ENCODE measurements around the gene GLRX3. TPM values are rescaled to one million over a fixed set of nuclear protein-coding genes. Genes with fewer than 3 reads are reported as not detected.

The GLRX3 gene
- total RNA-seq, 1 donor from 2014 or later, result 41.3 TPM

- Histone ChIP-seq H3K9me3 (peaks cover 7% of the 10 kb centered on the region), H3K36me3 (no peaks in the 10 kb centered on the region), H3K27ac (no peak overlapping the region), H3K4me3 (no peak overlapping the region), H3K4me1 (no peaks in the 10 kb centered on the region), H3K27me3 (no peaks in the 10 kb centered on the region)
- TF ChIP-seq CTCF (IDR thresholded peaks at IDR 0.05) (no peak), POLR2A (IDR thresholded peaks at IDR 0.05) (no peak), POLR2AphosphoS5 (IDR thresholded peaks at IDR 0.05; ENCODE audit: insufficient read depth in 1 of 2, low read depth in 1 of 2) (no peak)
- intact Hi-C loops (cut with DNase I), result loop anchor here (5.0 kb wide), 1 partner anchor 1791 kb away; no protein-coding TSS in a partner anchor
- DNase-seq (ENCODE audit: extremely low spot score in 2 of 2), result peak in 1 of 2 donors; percentile 55
These were observed 89.8 kb downstream of the GLRX3 start for GRCh38 chr10:130226012-130226411.

GRCh38 chr10:130227883-130228282 is 91.7 kb downstream of the GLRX3 start:
- peaks cover 7% of the 10 kb centered on the region for H3K9me3 ChIP-seq
- H3K36me3 ChIP-seq, result no peaks in the 10 kb centered on the region
- peak; percentile 6 to 31 for DNase-seq (ENCODE audit: extremely low spot score in 2 of 2)
- no peak overlapping the region for H3K27ac ChIP-seq
- H3K4me3 ChIP-seq, result no peak overlapping the region
- H3K27me3 ChIP-seq, result no peaks in the 10 kb centered on the region
- intact Hi-C loops (cut with DNase I), result loop anchor here (5.0 kb wide), 1 partner anchor 1789 kb away; no protein-coding TSS in a partner anchor
- no peak for TF ChIP-seq POLR2AphosphoS5 (IDR thresholded peaks at IDR 0.05; ENCODE audit: insufficient read depth in 1 of 2, low read depth in 1 of 2)
- no peaks in the 10 kb centered on the region for H3K4me1 ChIP-seq

Other genes with a start within 250 kb of the GLRX3 start
- gene EBF3, start 172.1 kb upstream of the GLRX3 start, total RNA-seq, result 10.6 TPM
- 0.74 TPM for gene C10orf143, start 25.6 kb upstream of the GLRX3 start, total RNA-seq

Data from vagina (tissue), 2 donors.